Nephron progenitor cell (in vitro differentiated cells): ENCODE measurements around the gene AUP1.

ENCODE experiments used
- DNase-seq: peaks from one replicate; pipeline ENCODE4 v3.0.0; 2021
- H3K27ac Mint-ChIP-seq: 2 replicates; pipeline ENCODE4 v1.8.0; 2021; ENCODE audit warnings: mild to moderate bottlenecking, moderate library complexity, mixed read lengths
- H3K27me3 Mint-ChIP-seq: 2 replicates; pipeline ENCODE4 v1.8.0; 2021; ENCODE audit warnings: mild to moderate bottlenecking, low read depth, mixed read lengths; ENCODE audit not compliant: poor library complexity
- H3K36me3 Mint-ChIP-seq: 2 replicates; pipeline ENCODE4 v1.8.0; 2021; ENCODE audit warnings: low read depth, mixed read lengths
- H3K4me1 Mint-ChIP-seq: 2 replicates; pipeline ENCODE4 v1.8.0; 2021; ENCODE audit warnings: mixed read lengths
- H3K4me3 Mint-ChIP-seq: 2 replicates; pipeline ENCODE4 v1.8.0; 2021; ENCODE audit warnings: mild to moderate bottlenecking, moderate library complexity, mixed read lengths
- H3K9me3 Mint-ChIP-seq: 2 replicates; pipeline ENCODE4 v1.8.0; 2021; ENCODE audit warnings: mild to moderate bottlenecking, moderate library complexity, mixed read lengths
- TF ChIP-seq, protein P1 (sequence below): fragments of 200-600 bp; sonication (generic); IDR thresholded peaks from 2 replicates; pipeline ENCODE4 v1.5.0; 2021; ENCODE audit warnings: antibody characterized with exemption

The AUP1 gene

DNA sequence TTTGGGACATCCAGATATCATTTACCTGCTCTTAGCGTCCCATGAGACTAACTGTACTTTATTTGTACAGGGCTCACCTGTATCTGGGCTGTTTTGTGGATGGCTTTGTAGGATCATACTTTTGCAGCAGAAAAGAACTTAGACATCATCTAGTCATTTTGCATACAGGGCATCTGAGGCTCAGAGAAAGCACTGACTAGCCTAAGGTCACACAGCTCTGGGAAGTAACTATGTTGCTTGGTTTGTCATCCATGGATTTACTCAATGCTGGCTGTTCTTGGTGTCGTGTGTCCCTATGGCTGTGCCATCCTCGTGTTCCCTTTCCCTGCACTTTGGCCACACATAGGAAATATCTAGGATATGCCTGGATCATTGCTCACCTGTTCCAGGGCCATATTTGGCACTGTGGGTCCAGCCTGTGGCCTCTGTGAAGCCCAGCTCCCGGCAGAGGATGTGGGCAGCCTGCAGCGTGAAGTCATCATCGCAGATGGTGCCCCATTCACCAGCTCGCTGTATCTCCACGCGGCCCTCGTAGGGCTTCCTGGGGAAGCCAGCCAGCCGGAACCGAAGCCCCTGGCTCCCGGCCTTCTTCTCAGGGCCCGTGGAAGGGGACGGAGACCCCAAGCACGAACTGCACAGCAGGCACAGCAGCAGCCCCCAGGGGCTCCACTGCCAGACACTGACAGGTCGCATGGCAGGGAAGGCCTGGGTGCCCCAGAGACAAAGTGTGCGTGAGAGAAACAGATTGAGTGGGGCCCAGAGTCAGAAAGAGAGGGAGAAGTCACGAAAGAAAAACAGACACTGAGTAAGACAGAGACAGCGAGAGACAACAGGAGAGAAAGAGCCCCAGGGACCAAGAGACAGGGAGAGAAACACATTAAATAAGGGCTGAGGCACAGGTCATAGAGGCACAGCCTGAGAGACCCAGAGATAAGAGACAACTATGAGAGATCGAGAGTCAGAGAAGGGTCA lies 22.7 kb upstream of the AUP1 start:
- no peaks in the 10 kb centered on the region for H3K9me3 Mint-ChIP-seq
- H3K27me3 Mint-ChIP-seq, result peaks cover 62% of the 10 kb centered on the region
- TF ChIP-seq, protein P1, sequence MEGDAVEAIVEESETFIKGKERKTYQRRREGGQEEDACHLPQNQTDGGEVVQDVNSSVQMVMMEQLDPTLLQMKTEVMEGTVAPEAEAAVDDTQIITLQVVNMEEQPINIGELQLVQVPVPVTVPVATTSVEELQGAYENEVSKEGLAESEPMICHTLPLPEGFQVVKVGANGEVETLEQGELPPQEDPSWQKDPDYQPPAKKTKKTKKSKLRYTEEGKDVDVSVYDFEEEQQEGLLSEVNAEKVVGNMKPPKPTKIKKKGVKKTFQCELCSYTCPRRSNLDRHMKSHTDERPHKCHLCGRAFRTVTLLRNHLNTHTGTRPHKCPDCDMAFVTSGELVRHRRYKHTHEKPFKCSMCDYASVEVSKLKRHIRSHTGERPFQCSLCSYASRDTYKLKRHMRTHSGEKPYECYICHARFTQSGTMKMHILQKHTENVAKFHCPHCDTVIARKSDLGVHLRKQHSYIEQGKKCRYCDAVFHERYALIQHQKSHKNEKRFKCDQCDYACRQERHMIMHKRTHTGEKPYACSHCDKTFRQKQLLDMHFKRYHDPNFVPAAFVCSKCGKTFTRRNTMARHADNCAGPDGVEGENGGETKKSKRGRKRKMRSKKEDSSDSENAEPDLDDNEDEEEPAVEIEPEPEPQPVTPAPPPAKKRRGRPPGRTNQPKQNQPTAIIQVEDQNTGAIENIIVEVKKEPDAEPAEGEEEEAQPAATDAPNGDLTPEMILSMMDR, result no peak
- DNase-seq, result peak; percentile 18
- H3K27ac Mint-ChIP-seq, result peak overlapping the region; percentile 18
- H3K36me3 Mint-ChIP-seq, result peaks cover 19% of the 10 kb centered on the region
- peaks cover 55% of the 10 kb centered on the region for H3K4me1 Mint-ChIP-seq
- H3K4me3 Mint-ChIP-seq, result peak overlapping the region; percentile 92

DNA sequence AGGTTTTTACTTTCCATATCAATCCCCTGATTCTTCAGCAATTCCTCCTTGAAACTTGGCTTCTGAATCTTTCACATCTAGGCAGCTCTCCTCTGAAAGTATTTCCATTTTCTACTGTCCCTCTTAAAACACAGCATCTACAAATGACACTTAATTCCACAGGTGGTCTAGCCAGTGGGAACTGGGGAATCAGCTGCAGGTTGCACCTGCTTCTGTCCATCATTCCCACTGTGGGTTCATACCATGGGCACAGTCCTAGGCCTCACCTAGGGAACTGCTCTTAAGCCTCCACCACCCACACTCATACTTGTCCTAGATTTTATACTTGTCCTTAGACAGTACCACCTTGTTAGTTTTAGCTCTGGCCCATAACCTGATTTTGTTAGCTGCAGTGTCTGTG lies 22.0 kb upstream of the AUP1 start:
- DNase-seq, result no peak
- Mint-ChIP-seq H3K9me3 (no peaks in the 10 kb centered on the region), H3K27me3 (peaks cover 62% of the 10 kb centered on the region), H3K4me1 (peaks cover 55% of the 10 kb centered on the region), H3K36me3 (peaks cover 19% of the 10 kb centered on the region), H3K27ac (no peak overlapping the region), H3K4me3 (peak overlapping the region; percentile 10)
- TF ChIP-seq, protein P1, result no peak

DNA sequence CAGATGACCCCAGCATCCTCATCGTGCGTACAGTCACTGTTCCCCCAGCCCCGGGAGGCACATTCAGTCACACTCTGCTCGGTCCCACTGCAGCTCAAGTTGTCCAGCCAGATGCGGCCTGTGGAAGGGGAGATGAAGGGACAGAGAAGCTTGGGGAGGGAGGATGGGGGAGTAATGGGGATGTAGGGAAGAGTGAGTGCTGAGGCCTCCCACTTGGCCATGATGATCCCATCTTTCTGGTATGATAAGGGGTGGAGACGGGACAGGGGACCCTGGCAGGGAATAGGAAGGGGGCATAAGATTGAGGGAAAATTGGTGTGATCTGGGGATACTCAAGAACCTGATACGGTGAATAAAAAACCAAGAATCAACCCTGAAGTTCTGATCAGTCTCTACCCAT lies 20.7 kb upstream of the AUP1 start:
- TF ChIP-seq, protein P1, result no peak
- H3K27me3 Mint-ChIP-seq, result peaks cover 59% of the 10 kb centered on the region
- peak overlapping the region; percentile 79 for H3K4me3 Mint-ChIP-seq
- H3K27ac Mint-ChIP-seq, result no peak overlapping the region
- DNase-seq, result no peak
- H3K9me3 Mint-ChIP-seq, result no peaks in the 10 kb centered on the region
- peaks cover 19% of the 10 kb centered on the region for H3K36me3 Mint-ChIP-seq
- peaks cover 52% of the 10 kb centered on the region for H3K4me1 Mint-ChIP-seq

DNA sequence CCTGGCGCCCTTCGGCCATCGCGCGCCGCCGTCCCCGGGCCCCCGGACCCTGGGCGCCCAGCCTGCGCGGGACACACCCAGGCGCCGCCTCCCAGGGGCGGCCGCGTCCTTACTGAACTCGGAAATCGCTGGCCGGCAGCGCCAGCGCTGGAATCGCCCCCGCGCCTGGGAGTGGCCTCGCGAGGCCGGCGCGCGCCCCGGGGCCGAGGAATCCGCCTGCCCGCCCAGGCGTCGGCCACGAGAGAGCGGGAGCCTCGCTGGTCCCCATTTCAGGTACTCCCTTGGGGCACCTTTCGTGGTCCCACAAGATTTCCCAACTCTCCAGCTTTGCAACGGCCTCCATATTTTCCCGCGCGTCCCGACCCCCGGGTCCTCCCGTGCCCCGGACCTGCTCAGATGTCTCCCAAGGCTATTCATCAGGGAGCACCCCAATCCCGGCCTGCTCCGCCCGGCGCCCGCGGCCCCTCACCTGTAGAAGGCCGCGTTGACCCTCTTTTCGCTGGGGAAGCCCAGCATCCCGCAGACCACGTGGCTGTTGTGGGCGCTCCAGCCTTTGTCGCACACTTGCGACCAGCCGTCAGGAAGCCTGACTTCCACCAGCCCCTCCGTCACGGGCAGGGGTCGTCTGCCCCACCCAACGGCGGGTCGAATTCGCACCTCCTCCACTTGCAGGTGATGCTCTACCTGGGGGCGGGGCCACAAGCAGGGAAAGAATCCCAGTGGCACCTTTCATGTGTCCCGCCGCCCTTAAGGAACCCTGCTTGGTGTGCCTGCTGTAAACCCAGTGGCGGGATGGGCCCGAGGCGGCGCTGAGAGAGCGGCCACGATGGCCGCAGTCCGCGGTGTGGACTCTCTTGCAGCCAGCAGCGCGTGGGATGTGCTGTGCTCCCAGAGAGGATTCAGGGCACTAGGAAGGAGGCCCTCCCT lies 19.7 kb upstream of the AUP1 start:
- TF ChIP-seq, protein P1, result no peak
- H3K9me3 Mint-ChIP-seq, result no peaks in the 10 kb centered on the region
- peaks cover 23% of the 10 kb centered on the region for H3K36me3 Mint-ChIP-seq
- no peak overlapping the region for H3K27ac Mint-ChIP-seq
- peaks cover 50% of the 10 kb centered on the region for H3K4me1 Mint-ChIP-seq
- peak overlapping the region; percentile 79 for H3K4me3 Mint-ChIP-seq
- peak; percentile 74 for DNase-seq
- peaks cover 56% of the 10 kb centered on the region for H3K27me3 Mint-ChIP-seq

DNA sequence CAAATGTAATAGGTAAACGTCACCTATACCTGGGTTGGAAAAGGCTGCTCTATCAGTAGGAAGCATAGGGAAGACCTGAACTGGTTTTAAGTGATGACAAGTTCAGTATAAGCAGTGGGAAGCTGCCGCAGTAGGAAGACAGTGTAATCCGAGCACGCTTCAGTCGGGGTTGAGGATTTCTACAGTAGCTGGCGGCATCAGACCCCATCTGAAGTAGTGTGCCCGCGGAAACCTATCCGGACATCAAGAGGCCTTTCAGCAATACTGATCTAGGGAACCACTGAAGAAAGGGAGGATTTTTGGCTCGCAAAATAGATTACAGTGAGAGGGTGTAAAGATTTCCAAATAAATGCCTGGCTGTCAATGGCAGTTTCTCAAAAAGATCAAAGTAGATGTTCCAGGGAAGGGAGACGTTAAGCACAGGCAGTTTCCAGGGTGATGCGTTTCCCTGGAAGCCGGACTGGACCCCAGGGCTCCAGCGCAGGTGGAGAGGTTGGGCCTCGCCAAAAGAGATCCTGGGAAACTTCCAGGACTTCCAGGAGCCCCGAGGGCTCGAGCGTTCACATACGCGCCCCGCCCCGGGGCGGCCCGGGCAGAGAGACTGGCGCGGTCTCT lies 18.9 kb upstream of the AUP1 start:
- peaks cover 24% of the 10 kb centered on the region for H3K36me3 Mint-ChIP-seq
- H3K9me3 Mint-ChIP-seq, result no peaks in the 10 kb centered on the region
- no peak for DNase-seq
- H3K27me3 Mint-ChIP-seq, result peaks cover 56% of the 10 kb centered on the region
- peaks cover 45% of the 10 kb centered on the region for H3K4me1 Mint-ChIP-seq
- no peak overlapping the region for H3K27ac Mint-ChIP-seq
- peak overlapping the region; percentile 89 for H3K4me3 Mint-ChIP-seq
- TF ChIP-seq, protein P1, result no peak
